HepG2 (cell line): Measurements from ENCODE around the gene SERPINE2. TPM values are rescaled to one million over a fixed set of nuclear protein-coding genes. Genes with fewer than 3 reads are reported as not detected.

ENCODE experiments used
- ATAC-seq: fragments of 200-7000 bp; cut with Tn5 transposase; 3 replicates; pipeline ENCODE4 v1.9.1; 2020; ENCODE audit warnings: mild to moderate bottlenecking, moderate library complexity
- BruUV-seq: library from RNA; stranded (reverse); fragments of 400-500 nt; replicated peaks from 2 replicates; lab custom pipeline; 2021; lab: Mats Ljungman, UMichigan
- CTCF ChIA-PET: fragments of 300-600 bp; formaldehyde crosslinking; extraction: SDS; loops from one replicate; lab custom pipeline; 2021; ENCODE audit warnings: low total read pairs, inconsistent platforms, low intra/inter-chr PET ratio; lab: Yijun Ruan, JAX
- POLR2A ChIA-PET: fragments of 350-600 bp; sonication (Branson Sonifier 250); formaldehyde crosslinking; loops from one replicate; lab custom pipeline; 2020; ENCODE audit warnings: antibody characterized with exemption, inconsistent platforms; lab: Yijun Ruan, JAX
- DNase-seq: peaks from one replicate; pipeline ENCODE4 v3.0.0-alpha.2; 2015; ENCODE audit warnings: low spot score
- FAIRE-seq: peaks from 3 replicates; lab custom pipeline; 2011; peaks lifted over from hg19 to GRCh38; lab: Jason Lieb, UNC
- H2AFZ ChIP-seq: one replicate; pipeline ENCODE4 v1.6.1; 2011; ENCODE audit warnings: low read length, inconsistent platforms
- H3K27ac ChIP-seq: fragments of 300-600 bp; 3 replicates; pipeline ENCODE4 v1.8.0; 2011; ENCODE audit warnings: mixed run types, mild to moderate bottlenecking, mixed read lengths, low read length, inconsistent platforms; ENCODE audit not compliant: insufficient read depth; ENCODE audit errors: extremely low read length
- H3K27me3 ChIP-seq, 2 experiments: fragments of 200-600 bp in 1 of 2; 2 replicates in 1 of 2; 3 replicates in 1 of 2; pipeline versions ENCODE4 v1.6.0 to v1.8.0; 2011; ENCODE audit warnings: low read length in 2 of 2, mild to moderate bottlenecking in 2 of 2, moderate library complexity in 2 of 2, inconsistent platforms in 1 of 2; ENCODE audit not compliant: insufficient read depth in 2 of 2, control insufficient read depth in 1 of 2
- H3K36me3 ChIP-seq, 2 experiments: fragments of 200-600 bp in 1 of 2; replicated peaks in 1 of 2; 2 replicates in 1 of 2; 3 replicates in 1 of 2; pipeline versions ENCODE4 v1.5.1 to v1.8.0; 2011; ENCODE audit warnings: low read length in 2 of 2, inconsistent platforms in 1 of 2; ENCODE audit not compliant: insufficient read depth in 2 of 2, control insufficient read depth in 1 of 2
- H3K4me1 ChIP-seq: 2 replicates; pipeline ENCODE4 v1.5.1; 2012; ENCODE audit warnings: low read length, inconsistent platforms; ENCODE audit not compliant: insufficient read depth
- H3K4me2 ChIP-seq: 2 replicates; pipeline ENCODE4 v1.6.0; 2011; ENCODE audit warnings: low read depth, low read length, inconsistent platforms
- H3K4me3 ChIP-seq, 3 experiments: fragments of 200-600 bp in 1 of 3; sonication (generic), shearing (Covaris generic) in 1 of 3; replicated peaks in 1 of 3; 2 replicates each; pipeline ENCODE4 v1.5.1; 2011 to 2016; ENCODE audit warnings: low read length in 3 of 3, inconsistent platforms in 2 of 3, low read depth in 2 of 3, mild to moderate bottlenecking in 2 of 3, control low read depth in 1 of 3, mixed read lengths in 1 of 3; ENCODE audit not compliant: insufficient read depth in 1 of 3
- H3K79me2 ChIP-seq: one replicate; pipeline ENCODE4 v1.6.1; 2011; ENCODE audit warnings: low read length, inconsistent platforms; ENCODE audit not compliant: insufficient read depth
- H3K9ac ChIP-seq: 2 replicates; pipeline ENCODE4 v1.6.0; 2011; ENCODE audit warnings: mild to moderate bottlenecking, low read depth, low read length, inconsistent platforms; ENCODE audit not compliant: insufficient read depth
- H3K9me3 ChIP-seq: 2 replicates; pipeline ENCODE4 v1.5.1; 2012; ENCODE audit warnings: mild to moderate bottlenecking, low read length
- H4K20me1 ChIP-seq: 2 replicates; pipeline ENCODE4 v1.6.0; 2011; ENCODE audit warnings: inconsistent platforms, mild to moderate bottlenecking, low read length, moderate library complexity; ENCODE audit not compliant: insufficient read depth
- DBP ChIP-seq: sonication (generic); formaldehyde crosslinking; IDR thresholded peaks from 2 replicates; pipeline ENCODE4 v1.4.0; 2020; ENCODE audit warnings: missing genetic modification reagents; ENCODE audit errors: not compliant biosample characterization
- MIER3 ChIP-seq: IDR thresholded peaks from 2 replicates; pipeline ENCODE4 v1.6.1; 2016; ENCODE audit warnings: missing compliant biosample characterization, borderline replicate concordance
- PRDM4 ChIP-seq: sonication (generic); formaldehyde crosslinking; IDR thresholded peaks from 2 replicates; pipeline ENCODE4 v1.9.0; 2021; ENCODE audit warnings: missing genetic modification reagents, borderline replicate concordance
- SALL2 ChIP-seq: sonication (generic); formaldehyde crosslinking; IDR thresholded peaks from 2 replicates; pipeline ENCODE4 v1.8.1; 2023; ENCODE audit warnings: mild to moderate bottlenecking, missing genetic modification reagents, inconsistent platforms
- ZNF224 ChIP-seq: sonication (generic); formaldehyde crosslinking; IDR thresholded peaks from 2 replicates; pipeline ENCODE4 v1.5.0; 2020; ENCODE audit warnings: mild to moderate bottlenecking, missing genetic modification reagents
- ZNF407 ChIP-seq: sonication (generic); formaldehyde crosslinking; IDR thresholded peaks from one replicate; pipeline ENCODE4 v1.5.1; 2020; ENCODE audit warnings: mild to moderate bottlenecking, missing genetic modification reagents; ENCODE audit errors: not compliant biosample characterization
- ZNF570 ChIP-seq: sonication (generic); formaldehyde crosslinking; IDR thresholded peaks from 2 replicates; pipeline ENCODE4 v1.4.0; 2020; ENCODE audit warnings: mild to moderate bottlenecking, missing genetic modification reagents, borderline replicate concordance
- WGBS: methylation state at CpG from one replicate; pipeline ENCODE4 v1.1.6; 2017; ENCODE audit warnings: low lambda C conversion rate; 5-methylcytosine and 5-hydroxymethylcytosine counted together
- in situ Hi-C: cut with HindIII; loops from 2 replicates; pipeline ENCODE4 v1.10.0; 2017; ENCODE audit warnings: low pct_unique_long_range_greater_than_20kb; ENCODE audit not compliant: extremely low pct_ligation_motif_present
- intact Hi-C: fragments of 100-400 bp; cut with micrococcal nuclease; formaldehyde crosslinking; loops from one replicate; pipeline ENCODE4 v1.10.0; 2022; ENCODE audit not compliant: unreplicated experiment
- polyA plus RNA-seq, 8 experiments: library from polyadenylated mRNA; depleted of rRNA in 3 of 8; stranded (reverse) in 7 of 8; unstranded in 1 of 8; fragments of >200 nt; fragmentation: Illumina TruSeq in 4 of 8; extraction: Trizol in 4 of 8; gene quantifications; 2 replicates each; pipeline versions ENCODE4 v1.2.1 to v1.2.3, GENCODE V29; 2011 to 2016; ENCODE audit warnings: low read depth in 4 of 8, missing spikeins in 1 of 8, mixed read lengths in 1 of 8; ENCODE audit not compliant: insufficient read depth in 1 of 8
- total RNA-seq, 5 experiments: library from RNA; depleted of rRNA; stranded (reverse); fragments of >200 nt; fragmentation: Illumina TruSeq; extraction: Trizol; gene quantifications; 2 replicates each; pipeline ENCODE4 v1.2.3, GENCODE V29; 2016; ENCODE audit warnings: low read depth in 1 of 5

SERPINE2 gene
- total and polyA plus RNA-seq, 2 of the 13 experiments (the other 11 are each of a cell fraction or from before 2014, with no cell fraction given): 7.9 to 18.1 TPM

DNA sequence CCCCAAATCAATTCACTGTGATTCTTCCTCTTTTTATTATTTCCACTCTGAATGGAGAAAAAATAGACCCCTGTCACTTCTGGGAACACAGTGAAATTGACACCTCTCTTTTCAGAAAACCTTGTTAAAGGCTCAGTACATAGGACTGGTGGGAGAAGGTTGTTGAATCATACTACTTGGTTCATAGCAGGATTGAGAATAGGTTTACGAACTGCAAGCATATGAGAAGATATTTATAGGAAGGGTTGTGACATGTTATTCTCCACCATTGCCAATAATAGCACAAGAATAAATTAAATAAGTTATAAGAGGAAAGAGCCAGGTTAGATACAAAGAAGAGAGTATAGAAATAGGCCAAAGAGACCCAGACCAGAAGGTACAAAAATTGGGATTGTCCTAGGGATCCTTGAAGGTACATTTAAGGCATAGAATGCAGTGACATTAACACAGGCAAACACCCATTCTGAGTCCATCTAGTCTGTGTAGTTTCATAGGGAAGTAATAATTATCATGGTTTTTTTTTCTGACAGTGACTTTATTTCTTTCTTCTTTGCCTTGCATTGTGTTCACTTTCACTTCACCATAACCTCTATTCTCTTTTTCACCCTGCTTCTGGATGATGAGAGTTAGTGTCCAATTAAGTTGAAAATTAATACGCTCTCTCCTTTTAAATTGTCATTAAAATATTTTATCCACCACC is 21.8 kb upstream of the SERPINE2 start (continued):
- TF ChIP-seq ZNF407: no peak
- TF ChIP-seq, all 625 proteins: peak for 0

DNA sequence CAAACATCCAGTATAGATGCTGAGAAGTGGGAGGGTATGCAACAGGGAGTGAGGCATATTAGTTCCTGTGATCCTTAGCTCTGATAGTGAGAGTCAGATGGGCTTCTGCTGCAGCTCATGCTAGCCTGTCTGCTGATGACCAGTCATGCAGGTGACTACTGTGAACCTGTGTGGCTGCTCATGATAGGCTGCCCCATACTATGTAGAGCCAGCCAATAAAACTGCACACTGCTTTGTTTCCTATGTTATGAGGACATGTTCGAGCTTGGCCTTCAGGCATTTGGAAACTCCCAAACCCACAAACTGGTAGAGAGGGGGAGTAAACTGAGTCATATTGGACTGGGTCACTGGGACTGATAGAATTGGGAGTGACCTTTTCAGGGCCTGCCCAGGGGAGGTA is 20.1 kb upstream of the SERPINE2 start:
- no TSS peak for BruUV-seq
- Histone ChIP-seq H3K4me2 (no peak overlapping the region), H3K9ac (no peak overlapping the region), H3K27me3 (peaks cover 0 to 15% of the 10 kb centered on the region in 2 experiments; a peak in 2 of 5 replicates), H3K4me3 (no peak overlapping the region), H3K36me3 (no peaks in the 10 kb centered on the region), H3K9me3 (no peaks in the 10 kb centered on the region), H3K79me2 (no peaks in the 10 kb centered on the region), H2AFZ (no peak overlapping the region), H4K20me1 (no peaks in the 10 kb centered on the region), H3K4me1 (0 out of 2 replicates have a peak, but pooled peaks cover 5% of the 10 kb centered on the region), H3K27ac (no peak overlapping the region)
- ChIA-PET POLR2A (no interaction called here), CTCF (no interaction called here)
- in situ Hi-C loops (no loop called here), intact Hi-C loops (no loop called here)
- DNase-seq (no peak), ATAC-seq (no peak), FAIRE-seq (no peak)
- 0% methylated on average over 1 of the region's 1 CpG for whole genome bisulfite sequencing
- TF ChIP-seq DBP (CRISPR knock-in tag) (no peak), PRDM4 (no peak), SALL2 (CRISPR knock-in tag) (no peak), MIER3 (CRISPR knock-in tag) (no peak), ZNF570 (no peak), ZNF224 (CRISPR knock-in tag) (no peak)
- TF ChIP-seq, all 625 proteins: peak for 0
